NCI-H2171 (cell line): ENCODE results near the gene CYGB.
"Not testable (repeated sequence)": the region's sequence is repeated elsewhere in the genome, so short reads cannot be mapped to it uniquely, and the experiment has no call there.

Experiments used
- DNase-seq: peaks from one replicate; lab custom pipeline; 2025; lab: John Stamatoyannopoulos, UW

The CYGB gene

DNA sequence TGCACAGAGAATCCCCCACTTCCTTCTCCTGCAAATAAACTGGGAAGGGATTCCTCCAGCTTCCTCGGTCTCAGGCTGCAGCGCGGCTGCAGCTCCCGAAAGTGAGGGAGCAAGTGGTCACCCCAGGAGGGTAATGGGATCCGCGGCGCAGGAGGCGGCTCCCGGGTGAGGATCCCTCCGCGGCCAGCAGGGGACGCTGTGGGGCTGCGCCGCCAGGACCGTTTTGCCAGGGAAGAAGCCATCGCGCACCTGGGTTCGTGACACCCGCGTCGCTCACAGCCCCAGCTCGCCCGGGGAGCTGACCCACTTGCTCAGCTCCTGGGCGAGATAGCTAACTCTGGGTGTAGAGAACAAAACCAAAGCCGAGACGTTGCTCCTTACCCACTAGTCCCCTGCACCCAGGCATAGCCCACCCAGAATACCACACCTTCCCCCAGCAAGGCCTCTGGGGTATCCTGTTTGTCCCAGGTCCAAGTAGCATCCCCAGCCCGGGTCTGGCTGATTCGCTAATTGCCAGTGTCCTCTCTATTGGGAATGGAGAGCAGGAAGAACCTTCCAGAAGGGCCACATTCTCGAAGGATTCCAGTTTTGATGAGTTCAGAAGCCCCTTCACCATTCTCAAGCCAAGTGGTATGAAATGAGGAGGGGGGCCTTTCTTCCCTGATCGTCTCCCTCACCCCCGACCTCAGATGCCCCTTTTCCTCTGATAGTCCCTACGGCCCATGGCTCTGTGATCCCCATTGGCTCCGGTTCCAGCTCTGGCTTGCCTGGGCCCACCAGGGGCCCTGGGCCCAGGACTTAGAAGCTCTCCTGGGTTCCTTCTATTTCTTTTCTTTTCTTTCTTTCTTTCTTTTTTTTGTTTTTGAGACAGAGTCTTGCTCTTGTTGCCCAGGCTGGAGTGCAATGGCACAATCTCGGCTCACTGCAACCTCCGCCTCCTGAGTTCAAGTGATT is 14.1 kb downstream of the CYGB start:
- DNase-seq: peak; percentile 57

DNA sequence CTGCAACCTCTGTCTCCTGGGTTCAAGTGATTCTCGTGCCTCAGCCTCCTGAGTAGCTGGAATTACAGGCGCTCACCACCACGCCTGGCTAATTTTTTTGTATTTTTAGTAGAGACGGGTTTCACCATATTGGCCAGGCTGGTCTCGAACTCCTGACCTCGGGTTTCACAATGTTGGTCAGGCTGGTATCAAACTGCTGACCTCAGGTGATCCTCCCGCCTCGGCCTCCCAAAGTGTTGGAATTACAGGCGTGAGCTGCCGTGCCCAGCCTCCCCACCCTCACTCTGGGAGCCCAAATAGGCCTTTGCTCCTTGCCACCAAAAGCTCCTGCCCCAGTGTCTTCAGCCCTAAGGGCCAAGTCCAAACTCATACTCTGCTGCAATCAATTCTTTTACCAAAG is 15.8 kb downstream of the CYGB start:
- DNase-seq: not testable (repeated sequence)

- no peak for DNase-seq
Measured at GRCh38 chr17:76521262-76521661, 16.2 kb downstream of the CYGB start.

GRCh38 chr17:76519048-76519966 is 18.2 kb downstream of the CYGB start:
- DNase-seq: no peak

GRCh38 chr17:76517638-76518038 is 19.9 kb downstream of the CYGB start:
- DNase-seq: no peak

DNA sequence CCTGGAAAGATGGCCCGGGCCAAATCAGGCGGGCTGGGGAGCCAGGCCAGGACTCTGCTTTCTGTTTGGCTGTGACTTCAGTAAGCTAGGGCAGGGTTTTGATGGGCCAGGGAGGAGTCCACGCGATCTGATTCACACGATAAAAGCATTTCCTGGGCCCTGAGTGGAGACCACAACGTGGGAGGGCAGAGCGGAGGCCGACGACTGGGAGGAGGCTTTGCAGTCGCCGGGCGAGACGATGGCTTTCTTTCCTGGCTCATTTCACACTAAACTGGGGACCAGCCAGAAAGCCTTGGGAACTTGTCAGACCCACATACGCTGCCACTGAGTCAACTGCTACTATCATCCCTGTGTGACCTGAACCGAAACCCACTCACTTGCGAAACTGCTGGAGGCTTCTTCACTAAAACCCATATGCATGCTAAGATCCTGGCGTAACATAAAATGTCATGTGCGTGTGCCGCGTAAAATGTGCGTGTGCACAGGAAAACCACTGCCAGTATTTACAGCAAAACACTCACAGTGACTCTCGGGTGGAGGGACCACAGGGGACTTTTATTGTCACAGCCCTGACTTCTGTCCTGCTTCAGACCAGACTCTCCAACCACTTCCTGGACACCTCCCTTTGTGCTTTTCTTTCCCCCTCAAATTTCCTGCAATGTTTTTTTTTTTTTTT is 22.1 kb downstream of the CYGB start:
- no peak for DNase-seq

DNA sequence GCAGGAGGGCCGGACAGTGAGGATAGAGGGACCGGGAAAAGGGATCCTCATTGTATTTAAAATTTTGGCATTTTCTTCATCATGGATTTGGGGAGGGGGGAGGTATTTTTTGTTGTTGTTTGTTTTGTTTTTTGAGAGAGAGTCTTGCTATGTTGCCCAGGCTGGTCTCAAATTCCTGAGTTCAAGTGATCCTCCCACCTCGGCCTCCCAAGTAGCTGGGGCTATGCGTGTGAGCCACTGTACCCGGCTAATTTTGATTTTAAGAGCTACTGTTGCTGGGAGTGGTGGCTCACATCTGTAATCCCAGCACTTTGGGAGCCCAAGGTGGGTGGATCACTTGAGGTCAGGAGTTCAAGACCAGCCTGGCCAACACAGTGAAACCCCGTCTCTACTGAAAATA is 23.2 kb downstream of the CYGB start:
- not testable (repeated sequence) for DNase-seq

GRCh38 chr17:76513306-76513692 is 24.2 kb downstream of the CYGB start:
- no peak for DNase-seq

- DNase-seq: no peak
Measured at GRCh38 chr17:76512366-76513305, 24.9 kb downstream of the CYGB start.

DNA sequence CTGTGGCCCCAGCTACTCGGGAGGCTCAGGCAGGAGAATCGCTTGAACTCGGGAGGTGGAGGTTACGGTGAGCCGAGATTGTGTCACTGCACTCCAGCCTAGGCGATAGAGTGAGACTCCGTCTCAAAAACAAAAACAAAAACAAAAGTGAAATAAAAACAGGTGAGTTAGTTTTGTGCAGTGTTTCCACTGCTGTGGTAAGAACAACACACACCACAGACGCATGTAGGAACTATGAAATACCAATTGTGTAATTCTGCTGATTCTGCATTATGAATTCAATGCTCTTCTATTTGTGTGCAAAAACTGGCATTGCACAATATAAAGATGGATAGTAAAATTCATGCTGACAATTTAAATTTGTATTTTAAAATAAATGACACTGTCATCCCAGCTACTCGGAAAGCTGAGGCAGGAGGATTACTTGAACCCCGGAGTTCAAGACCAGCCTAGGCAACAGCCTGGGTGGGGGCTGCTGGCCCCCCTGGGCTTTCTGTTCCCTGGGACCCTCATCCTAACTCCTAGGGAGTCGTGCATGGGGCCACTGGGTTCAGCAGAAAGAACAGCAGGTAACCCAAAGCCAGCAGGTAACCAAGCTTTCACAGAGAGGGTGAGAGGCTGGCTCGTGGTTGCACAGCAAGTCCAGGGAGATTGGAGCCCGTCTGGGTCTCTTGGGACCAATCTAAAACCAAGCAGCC is 25.7 kb downstream of the CYGB start:
- DNase-seq: no peak

DNA sequence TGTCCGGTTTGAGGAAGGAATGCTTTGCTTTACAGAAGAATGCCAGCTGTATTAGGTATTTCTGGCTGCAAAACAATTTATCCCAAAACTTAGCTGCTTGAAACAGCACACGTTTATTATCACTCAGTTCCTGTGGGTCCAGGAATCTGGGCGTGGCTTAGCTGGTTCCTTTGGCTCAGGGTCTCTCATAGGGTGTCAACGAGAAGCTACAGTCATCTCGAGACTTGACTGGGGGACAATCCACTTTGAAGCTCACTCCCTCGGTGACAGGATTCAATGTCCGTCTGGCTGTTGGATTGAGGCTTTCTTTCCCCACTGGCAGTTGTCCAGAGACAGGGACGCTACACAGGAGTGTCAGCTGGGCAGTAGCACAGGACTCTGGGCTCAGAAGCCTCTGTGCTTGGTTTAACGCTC is 26.7 kb downstream of the CYGB start:
- DNase-seq: no peak

GRCh38 chr17:76508472-76509063 is 28.9 kb downstream of the CYGB start:
- DNase-seq: not testable (repeated sequence)

DNA sequence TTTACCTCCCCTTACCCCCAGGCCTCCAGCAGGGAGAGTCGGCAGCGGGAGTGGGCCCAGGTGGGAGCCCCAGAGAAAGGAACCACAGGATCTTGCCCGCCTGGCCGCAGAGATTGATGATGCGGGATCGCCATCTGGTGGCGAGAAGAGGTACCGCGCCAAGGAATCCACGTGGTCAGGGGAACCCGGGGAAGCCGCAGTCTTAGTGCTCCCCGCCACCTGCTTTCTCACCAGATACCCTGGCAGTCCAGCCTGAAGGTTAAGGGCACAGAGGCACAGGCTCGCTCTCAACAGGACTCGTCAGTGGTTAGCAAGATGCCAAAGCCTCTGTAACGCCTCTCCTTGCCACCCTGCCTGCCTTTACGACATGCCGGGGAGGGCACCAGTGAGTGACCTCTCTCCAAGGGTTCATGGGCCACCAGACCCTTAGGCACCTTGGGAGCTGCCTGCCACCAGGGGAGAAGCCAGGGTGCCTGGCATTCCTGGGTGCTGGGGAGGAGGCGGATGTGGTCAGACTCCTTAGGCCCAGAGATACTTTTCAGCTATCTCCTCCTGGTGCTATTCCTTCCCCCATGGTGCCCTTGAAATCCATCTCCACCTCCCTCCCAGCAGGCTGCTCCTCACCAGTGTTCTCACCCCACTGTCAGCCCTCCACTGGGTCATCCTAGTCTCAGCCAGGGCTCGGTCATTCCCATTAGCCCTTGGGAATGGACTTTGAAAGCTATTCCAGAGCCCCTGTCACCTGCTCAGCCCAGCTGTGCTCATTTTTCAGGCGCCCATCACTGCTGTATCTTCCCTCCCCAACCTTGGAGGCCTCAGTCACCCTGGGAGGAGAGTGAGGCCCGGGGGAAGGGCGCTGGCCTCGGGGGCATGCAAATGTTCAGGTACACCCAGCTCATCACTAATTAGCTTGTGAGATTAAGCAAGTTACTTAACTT is 30.8 kb downstream of the CYGB start:
- peak; percentile 61 for DNase-seq

- DNase-seq: no peak
Measured at GRCh38 chr17:76504117-76504516, 33.4 kb downstream of the CYGB start.

GRCh38 chr17:76502341-76503211 is 34.9 kb downstream of the CYGB start:
- DNase-seq: no peak

GRCh38 chr17:76501827-76502307 is 35.6 kb downstream of the CYGB start:
- no peak for DNase-seq

- DNase-seq: peak; percentile 80
Measured at GRCh38 chr17:76501018-76501826, 36.3 kb downstream of the CYGB start, which contains the start of gene RHBDF2. TSS of gene RHBDF2 (minus strand) at chr17:76501423. CDS start at chr17:76481524, 19,899 bp downstream.
